Renal pelvis (tissue), 4 donors: ENCODE measurements around the gene C2orf76. TPM values are rescaled to one million over a fixed set of nuclear protein-coding genes. Genes with fewer than 3 reads are reported as not detected.
"Not testable (repeated sequence)": the region's sequence is repeated elsewhere in the genome, so short reads cannot be mapped to it uniquely, and the experiment has no call there.

Source experiments
- DNase-seq: peaks from one replicate; pipeline ENCODE4 v3.0.0-alpha.2; 2013
- polyA plus RNA-seq, 3 donors: library from polyadenylated mRNA; unstranded; fragments of 120-200 nt; gene quantifications; one replicate each; pipeline ENCODE4 v1.2.1, GENCODE V29; 2013; ENCODE audit not compliant: insufficient read length in 3 of 3

Gene C2orf76
- polyA plus RNA-seq, 3 donors: 17.1 to 20.2 (median 17.7) TPM

DNA sequence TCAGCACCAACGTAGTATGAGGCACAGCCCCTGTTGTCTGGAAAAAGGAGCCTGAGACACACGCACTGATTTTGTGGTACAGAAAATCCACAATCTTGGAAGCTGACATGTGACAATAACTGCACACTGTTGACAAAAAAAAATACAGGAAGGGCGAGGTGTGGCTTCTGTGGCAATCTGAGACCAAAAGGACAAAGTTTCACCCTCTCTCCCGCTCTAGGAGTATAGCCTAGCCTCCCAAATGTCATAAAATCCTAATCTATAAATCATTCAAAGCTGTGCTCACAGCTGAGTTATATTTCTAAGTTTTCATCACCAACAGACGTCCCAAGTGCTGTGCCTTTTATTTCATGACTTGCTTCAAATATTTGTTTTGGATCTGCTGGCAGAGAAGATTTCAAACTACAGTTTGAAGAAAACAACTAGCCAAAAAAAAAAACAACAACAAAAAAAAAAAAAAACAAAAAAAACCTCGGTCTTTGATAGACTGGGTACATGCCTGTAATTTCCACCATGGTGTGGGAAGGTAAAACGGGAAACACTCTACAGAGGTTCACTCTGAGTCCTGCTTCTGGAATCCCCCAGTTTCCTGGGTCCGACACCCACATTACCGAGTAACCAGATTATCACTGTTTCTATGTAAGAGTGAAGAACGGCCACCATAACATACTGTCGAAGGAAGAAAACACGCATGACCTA lies 61.0 kb downstream of the C2orf76 start:
- no peak for DNase-seq

DNA sequence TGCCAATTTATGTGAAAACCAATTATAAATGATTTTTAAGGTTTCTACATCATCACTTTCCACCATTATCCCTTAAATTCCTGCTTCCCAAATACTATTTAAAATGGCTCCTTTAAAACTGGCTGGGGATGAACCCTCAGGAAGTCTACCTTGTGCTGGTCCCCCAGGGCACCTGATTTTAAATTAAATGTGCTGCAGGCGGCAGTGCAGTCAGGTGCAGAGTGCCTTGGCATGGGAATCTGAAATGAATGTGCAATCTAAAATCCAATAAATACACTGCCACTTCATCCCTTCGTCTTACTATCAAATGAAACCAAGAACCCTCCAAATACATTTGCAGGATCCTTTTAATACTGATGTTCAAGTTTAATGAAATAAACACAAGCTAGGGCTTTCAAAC lies 61.8 kb downstream of the C2orf76 start:
- no peak for DNase-seq

DNA sequence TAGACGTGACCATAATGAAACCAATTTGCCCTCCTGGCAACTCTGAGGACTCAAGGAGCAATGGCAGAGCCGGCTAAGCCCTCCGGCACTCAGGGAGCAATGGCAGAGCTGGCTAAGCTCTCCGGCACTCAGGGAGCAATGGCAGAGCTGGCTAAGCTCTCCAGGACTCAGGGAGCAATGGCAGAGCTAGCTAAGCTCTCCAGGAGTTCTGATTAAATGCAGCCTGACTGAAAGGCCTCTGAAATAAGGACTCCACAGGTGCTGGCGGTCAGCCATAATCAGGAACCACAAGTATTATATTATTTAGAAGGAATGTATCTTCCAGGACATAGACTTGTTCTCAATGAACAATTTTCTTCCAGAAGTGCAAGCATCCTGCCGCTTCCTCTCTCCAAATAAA lies 65.2 kb downstream of the C2orf76 start:
- DNase-seq: no peak

DNA sequence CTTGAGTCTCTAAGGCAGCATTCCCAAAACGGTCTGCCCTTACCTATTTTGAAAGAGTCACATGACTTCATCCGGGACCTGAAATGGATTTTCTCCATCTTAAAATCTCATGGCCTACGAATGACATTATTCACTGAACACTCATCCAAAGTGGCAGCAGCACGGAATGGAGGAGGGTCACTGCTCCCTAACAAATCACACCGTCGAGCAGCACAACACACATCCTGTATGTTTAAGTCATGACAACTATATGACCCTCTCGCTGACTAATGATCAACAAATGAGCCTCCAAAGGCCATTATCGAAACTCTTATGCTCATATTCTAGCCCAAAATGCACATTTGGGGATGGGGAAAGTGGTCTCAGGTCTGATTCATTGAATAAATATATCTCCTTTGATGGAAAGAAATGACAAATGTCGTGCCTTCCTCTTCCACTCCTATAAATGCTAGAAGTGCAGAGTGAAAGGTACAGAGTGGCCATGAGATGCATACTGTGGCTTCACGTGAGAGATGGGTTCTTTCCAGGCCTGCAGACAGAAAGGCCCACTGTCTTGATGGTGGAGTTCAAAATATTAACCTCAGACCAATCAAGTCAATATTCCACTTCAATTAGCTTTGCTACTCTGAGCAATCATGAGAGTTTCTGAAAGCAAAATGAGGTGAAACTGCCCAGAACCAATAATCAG lies 70.8 kb downstream of the C2orf76 start:
- no peak for DNase-seq

DNA sequence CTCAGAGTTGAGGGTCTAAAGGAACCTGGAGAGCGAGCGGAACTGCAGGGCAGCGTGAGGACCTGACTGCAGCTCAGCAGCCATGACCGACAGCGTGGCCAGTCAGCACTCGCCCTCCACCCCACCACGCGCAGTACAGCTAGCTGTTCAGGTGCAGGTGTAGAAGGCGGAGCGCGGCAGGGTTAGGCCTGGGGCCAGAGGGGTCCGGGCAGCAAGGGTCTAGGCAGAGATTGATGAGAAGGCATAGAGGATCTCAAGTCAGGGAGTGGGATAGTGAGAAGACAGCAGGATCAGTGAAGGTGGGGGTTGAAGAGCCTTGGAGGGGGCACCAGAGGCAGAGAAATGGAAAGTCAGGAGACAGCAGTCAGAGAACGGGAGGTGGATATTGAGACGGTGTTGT lies 72.0 kb downstream of the C2orf76 start:
- no peak for DNase-seq

DNA sequence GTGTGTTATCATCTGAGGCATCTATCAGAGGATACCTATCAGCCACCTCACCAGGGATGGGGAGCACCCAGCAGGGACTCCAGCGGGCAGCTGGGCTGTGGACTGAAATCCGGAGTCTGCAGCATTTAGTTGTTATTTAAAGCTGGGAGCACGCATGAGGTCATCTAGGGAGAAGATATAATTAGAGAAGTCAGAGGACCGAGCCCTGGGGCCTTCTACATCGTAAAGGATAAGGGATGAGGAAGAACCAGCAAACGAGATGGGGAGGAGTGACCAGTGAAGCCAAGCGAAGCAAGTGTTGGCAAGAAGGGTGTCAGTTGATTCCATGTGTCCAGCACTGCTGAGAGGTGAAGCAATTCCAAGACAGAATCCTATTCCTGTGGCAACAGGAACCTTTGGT lies 72.7 kb downstream of the C2orf76 start:
- no peak for DNase-seq

DNA sequence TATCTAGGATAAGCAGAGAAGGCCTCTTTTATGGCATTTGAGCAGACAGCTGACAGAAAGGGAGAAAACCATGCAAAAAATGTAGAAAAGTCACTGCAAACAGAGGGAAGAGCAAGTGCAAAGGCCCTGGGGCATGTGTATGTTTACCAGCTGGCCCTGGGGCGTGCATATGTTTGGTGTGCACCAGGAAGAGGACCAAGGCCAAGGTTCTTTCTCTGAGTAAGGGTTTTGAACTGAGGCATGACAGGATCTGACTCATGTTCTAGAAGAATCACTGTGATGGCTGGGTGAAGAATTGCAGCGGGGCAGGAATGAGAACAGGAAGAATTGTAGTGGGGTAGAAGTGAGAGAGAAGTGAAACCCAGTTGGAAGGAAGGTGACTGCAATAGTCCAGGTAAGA lies 73.4 kb downstream of the C2orf76 start:
- DNase-seq: no peak

DNA sequence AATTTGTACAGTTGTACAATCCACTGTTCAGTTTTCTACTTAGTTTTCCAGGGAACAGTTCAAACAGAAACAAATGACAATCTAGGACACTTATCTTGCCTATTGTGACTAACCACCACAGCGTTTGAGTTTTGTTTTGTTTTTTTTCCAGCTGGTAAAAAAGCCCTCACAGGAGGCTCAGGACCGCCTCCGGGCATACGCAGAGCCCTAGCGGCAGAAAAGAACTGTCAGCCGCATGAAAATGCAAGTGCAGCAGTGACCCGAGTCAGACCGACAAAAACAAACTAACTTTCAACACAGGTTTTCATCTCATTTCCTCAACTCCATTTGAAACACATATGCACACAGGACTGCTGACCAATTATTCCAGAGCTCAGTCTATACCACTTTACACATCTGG lies 74.4 kb downstream of the C2orf76 start:
- no peak for DNase-seq

DNA sequence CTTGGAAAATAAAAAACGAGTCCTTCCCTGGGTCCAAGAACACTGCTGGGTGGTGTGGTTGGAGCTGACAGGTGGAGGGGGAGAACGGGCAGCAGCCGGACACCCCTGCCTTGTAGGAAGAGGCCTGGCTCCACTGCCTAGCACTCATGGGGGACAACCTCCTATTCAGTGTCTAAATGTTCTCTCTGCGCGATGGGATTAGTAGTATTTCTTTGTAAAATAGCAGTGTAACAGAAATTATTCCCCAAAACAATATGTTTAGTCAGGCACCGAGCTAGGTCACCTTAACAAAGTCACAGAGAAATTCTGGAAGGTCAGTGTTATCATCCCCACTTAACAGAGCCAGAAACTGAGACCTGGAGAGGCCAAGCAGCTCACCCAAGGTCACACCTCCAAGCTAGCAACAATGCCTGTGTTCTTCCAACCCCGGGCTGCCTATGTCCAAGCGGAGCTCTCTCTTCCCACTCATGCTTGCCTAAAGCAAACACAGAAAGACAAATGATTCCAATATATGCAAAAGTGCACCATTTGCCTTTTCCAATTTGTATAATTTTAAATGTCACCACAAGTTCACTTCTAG lies 75.0 kb downstream of the C2orf76 start:
- DNase-seq: no peak

DNA sequence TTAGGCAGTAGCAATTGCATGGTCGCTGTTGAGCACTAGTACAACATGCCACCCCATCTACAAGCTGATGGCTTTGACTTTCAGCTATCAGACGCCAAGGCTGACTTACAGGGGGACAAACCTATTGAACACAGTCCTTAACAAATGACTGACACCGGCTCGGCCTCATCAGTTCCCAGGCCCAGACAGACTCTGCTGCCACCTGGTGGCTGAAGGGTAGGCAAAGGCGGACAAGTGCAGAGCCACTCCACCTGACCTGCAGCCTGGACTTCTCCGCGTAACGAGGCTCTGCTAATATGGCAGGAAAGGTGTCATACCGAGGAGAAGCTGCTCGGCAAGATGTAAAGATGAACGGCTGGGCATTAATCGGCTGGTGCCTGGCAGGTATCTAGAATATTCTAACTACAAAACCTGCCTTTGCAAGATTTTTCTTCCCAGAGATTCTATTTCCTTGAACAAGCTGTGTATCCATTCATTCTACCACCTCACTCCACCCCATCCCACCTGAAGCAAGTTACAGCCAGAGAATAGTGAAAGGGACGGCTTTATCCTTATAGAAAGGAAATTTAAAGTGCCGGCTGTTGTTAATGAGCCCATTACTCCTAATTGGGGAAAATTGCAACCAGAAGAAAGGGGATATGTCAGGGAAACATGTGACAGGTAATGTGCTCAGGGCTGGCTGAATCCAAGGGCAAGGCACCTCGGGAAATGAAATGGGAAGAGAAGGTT lies 75.6 kb downstream of the C2orf76 start:
- peak; percentile 60 for DNase-seq

DNA sequence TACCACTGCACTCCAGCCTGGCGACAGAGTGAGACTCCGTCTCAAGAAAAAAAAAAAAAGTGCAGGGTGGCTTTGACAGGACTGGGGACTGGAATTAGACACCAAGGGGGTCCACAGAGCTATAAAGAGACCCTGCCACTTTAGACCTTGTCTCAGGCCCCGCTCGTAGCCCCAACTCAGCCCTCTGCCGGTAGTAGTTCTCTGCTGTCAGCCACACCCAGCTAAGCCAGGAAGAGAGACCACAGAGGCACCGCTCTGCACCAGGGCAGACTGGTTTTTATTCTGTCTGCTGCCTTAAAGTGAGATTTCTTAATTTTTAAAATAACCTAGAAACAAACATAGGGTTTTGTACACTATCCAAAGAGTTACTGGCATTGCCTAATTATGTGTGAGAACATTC lies 77.0 kb downstream of the C2orf76 start:
- no peak for DNase-seq

DNA sequence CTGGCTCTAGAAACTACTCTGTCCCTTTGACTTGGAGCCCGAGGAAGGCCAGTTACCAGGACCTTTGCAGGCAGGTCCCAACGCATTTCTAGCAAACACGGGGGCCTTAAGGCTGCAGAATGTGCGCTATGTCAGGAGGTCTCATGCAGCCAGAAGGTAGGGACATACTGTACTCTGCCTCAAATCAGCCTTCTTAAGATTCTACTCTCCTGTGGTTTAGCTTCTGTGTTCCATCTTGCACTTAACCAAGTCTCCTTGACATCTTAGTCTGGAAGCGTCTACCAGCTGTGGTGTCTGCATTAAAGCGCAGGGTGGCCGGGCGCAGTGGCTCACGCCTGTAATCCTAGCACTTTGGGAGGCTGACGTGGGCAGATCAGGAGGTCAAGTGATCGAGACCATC lies 77.5 kb downstream of the C2orf76 start:
- DNase-seq: no peak

DNA sequence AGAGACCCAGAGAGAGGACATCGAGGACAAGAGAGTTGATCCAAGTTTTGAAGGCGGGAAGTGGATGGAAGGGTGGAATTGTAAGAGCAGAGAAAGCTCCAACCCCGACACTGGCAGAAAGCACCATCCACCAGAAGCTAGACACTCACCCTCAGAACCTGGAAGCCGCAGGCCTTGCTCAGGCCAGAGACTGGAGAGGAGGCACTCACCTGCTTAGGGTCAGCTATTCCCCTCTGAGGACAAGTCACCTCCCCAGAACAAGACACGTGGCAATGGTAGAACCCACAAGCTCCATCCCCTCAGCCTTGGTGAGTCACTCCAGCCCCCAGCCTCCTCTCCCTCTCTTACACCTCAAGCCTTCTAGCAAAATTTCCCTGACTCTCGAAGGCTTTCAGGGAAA lies 78.1 kb downstream of the C2orf76 start:
- DNase-seq: no peak

DNA sequence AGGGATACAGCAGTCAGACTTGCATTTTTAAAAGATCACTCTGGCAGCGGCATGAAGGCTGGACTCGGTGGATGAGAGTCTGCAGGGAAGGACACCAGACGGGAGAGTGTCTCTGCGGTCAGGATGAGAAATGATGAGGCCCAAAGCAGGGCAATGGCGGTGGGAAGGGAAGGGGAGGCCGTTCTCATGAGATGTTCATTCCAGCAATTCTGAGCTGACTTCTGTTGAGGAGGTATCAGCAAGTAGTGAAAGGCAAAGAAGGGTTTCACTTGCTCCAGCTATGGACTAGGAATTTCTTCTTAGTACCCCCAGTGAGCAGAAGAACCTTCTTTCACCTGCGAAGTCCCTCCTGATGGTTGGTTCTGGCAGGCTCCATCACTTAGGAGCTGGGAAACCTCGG lies 80.0 kb downstream of the C2orf76 start:
- no peak for DNase-seq

DNA sequence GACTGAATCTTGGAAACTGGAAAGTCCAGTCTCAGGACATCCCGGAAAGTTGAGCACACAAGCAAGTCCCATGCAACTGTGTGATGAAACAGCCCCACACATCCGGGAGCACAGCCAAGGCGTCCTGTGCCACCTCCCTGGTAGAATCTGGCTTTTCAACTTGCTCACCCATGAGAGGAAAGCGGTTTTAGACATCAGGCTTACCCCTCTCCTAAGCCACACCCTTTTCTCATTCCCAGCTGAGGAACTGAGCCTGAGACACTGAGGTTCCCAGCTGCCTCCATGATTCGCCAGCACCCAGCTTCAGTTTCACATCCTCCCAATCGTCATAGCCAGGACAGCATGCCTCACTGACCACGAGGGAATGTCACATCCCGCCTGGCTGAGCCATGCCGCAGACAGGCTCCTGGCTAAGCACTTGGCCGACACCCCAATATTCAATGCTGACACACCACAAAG lies 82.7 kb downstream of the C2orf76 start:
- DNase-seq: no peak

DNA sequence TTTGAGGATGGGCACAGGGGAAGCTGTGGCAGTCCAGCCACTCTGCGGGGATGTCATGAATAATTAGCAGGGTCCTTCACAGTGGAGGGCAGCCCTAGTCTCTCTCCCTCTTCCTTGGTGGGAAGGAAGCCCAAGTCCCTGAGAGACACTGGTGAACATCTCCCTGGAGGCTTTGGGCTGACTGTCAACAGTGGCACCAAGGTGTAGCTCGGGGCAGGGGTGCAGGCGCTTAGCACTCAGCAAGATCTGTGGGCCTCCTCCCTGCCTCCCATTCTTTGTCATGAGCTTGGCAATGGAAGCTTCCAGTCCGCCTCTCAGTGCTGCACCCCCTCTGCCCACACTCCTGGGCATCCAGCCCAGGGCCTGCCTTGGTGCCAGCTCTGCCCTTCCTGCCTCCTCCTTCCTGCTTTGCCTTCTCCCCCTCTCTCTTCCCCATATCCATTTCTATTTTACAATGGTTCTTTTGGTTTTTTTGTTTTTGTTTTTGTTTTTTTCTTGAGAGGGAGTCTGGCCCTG lies 83.6 kb downstream of the C2orf76 start:
- no peak for DNase-seq

DNA sequence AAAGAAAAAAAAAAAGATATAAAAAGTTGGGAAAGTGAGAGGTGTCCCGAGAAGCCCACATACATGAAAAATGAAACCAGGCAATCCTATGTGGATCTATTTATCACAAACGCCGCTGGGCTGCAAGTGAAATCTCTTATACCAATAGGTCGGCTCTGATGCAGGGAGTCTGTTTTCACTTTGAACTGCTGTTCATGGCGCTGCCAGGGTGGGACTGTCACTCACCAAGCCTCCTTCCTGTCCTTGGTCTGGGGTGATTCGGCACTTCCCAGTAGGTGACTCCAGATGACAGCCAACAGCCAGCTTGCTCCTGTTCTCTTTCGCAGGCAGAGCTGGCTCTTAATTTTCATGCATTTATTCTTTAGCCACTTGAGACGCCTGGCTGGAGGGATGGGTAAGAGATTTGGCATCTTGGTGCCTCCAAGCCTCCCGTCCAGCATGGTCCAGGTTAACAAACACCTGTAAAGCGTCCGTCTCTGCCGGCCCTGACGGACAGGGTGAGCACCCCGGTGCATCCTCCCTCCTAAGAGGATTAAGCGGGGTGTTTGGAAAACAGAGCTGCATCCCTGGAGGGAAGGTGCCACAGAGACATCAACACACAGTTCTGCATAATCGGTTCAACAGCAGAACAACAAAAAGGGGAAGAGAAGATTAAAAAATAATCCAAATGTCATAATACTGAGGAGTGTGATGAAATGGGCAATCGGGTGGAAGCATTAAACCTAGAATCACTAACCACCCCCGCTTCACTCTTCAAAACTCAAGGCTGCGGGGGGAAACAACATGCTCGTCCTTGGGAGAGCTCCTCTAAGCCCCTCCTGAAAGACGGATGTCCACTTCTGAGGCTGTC lies 84.3 kb downstream of the C2orf76 start:
- DNase-seq: no peak

DNA sequence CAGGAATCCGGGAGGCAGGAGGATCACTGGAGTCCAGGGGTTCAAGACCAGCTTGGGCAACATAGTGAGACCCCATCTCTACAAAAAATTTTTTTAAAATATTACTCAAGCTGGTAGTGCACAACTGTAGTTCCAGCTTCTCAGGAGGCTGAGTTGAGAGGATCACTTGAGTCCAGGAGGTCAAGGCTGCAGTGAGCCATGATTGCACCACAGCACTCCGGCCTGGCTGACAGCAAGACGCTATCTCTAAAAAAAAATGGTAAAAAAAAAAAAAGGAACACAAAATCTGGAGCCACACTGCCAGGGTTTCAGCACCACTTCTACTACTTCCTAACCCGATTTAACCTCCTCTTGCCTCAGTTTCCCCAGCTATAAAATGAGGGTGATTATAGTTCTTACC lies 86.0 kb downstream of the C2orf76 start:
- DNase-seq: no peak

DNA sequence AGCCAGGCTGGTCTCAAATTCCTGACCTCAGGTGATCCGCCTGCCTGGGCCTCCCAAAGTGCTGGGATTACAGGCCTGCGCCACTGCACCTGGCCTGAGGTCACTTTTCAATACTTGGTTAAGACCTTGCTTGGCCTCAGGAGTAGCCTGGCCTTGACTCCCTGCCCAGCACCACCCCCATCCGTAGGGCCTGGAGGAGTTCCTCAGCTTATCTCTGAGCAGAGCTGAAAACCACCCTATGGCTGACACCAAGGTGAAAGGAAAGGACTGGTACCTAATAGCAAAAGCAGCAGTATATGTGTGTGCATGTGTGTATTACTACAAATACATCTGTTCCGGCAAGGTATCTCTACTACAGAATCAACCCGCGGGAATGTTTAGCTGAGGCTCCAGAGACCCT lies 87.0 kb downstream of the C2orf76 start:
- DNase-seq: no peak

DNA sequence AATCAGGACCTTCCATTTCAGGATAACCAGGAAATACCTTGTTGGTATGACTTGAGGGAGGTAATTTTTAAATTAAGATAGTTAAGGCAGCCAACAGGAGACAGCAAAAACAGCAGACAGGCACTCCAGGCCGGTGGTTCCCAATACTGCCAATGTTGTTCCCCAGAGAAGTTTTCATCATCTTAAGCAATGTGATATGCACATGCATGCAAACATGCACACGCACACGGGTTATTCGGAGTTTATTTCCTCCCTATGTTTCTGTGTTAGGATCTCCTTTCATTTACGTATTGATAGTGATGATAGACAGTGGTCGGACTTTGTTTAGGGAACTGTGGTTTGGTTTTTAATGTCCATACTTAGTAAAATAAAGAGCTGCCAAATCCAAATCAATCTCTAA lies 87.7 kb downstream of the C2orf76 start:
- DNase-seq: no peak

DNA sequence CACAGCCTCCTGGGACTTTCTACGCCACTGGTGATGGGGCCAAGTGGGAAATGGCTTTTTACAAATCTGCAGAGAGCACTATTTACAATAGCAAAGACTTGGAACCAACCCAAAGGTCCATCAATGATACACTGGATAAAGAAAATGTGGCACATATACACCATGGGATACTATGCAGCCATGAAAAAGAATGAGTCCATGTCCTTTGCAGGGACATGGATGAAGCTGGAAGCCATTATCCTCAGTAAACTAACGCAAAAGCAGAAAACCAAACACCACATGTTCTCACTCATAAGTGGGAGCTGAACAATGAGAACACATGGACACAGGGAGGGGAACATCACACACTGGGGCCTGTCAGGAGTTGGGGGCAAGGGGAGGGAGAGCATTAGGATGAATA lies 88.2 kb downstream of the C2orf76 start:
- DNase-seq: not testable (repeated sequence)

DNA sequence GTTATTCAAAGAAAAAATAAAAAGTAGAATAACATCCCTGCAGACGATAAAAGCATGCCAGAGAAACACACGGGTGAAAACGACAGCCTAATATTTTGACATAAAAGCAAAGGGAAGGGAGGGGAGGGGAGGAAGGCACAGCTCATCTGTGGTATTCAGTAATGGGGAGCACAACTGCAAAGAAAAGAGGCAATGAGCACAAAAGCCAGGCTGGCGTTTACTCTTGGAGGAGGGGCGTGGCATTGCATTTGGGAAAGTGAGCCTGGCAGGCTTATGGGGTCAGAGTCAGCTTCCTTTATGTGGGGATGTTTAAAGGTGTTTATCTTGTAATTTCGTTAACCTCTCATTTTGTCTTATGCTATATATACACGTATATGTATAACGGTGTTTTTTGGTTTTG lies 89.8 kb downstream of the C2orf76 start:
- DNase-seq: no peak
